Right lobe of liver (tissue), 6 donors: ENCODE measurements around the gene SAXO1. TPM values are rescaled to one million over a fixed set of nuclear protein-coding genes. Genes with fewer than 3 reads are reported as not detected.

Experiments used
- ATAC-seq, 4 donors: fragments of 200-7000 bp; cut with Tn5 transposase; one replicate each; pipeline ENCODE4 v1.9.1; 2020; ENCODE audit warnings: mild to moderate bottlenecking in 4 of 4, moderate library complexity in 4 of 4
- DNase-seq, 3 donors: peaks; one replicate each; pipeline ENCODE4 v3.0.0-alpha.2; 2020
- H3K27ac ChIP-seq, 3 donors: fragments of 200-600 bp; one replicate each; pipeline ENCODE4 v1.8.0; 2022
- H3K27me3 ChIP-seq, 2 donors: fragments of 200-600 bp; one replicate each; pipeline ENCODE4 v1.8.0; 2022
- H3K36me3 ChIP-seq, 4 donors: fragments of 200-600 bp; sonication (generic) in 1 of 4; one replicate each; pipeline versions ENCODE4 v1.5.1 to v1.8.0; 2017 to 2022; ENCODE audit warnings: control low read depth in 1 of 4
- H3K4me1 ChIP-seq, 4 donors: fragments of 200-600 bp; sonication (generic) in 1 of 4; one replicate each; pipeline versions ENCODE4 v1.5.1 to v1.8.0; 2017 to 2022; ENCODE audit warnings: control low read depth in 1 of 4
- H3K4me3 ChIP-seq, 3 donors: fragments of 200-600 bp; one replicate each; pipeline ENCODE4 v1.8.0; 2022
- H3K9me3 ChIP-seq, 4 donors: fragments of 200-600 bp; sonication (generic) in 1 of 4; one replicate each; pipeline versions ENCODE4 v1.5.1 to v1.8.0; 2017 to 2022; ENCODE audit warnings: control low read depth in 1 of 4
- CTCF ChIP-seq, 4 donors: fragments of 200-600 bp in 3 of 4; fragments of 450-650 bp in 1 of 4; IDR thresholded peaks; one replicate each; pipeline versions ENCODE4 v1.5.1 to v1.8.0; 2016 to 2022; ENCODE audit warnings: antibody characterized with exemption in 4 of 4, mild to moderate bottlenecking in 2 of 4
- POLR2A ChIP-seq: fragments of 450-650 bp; IDR thresholded peaks from one replicate; pipeline ENCODE4 v1.6.1; 2017; ENCODE audit warnings: antibody characterized with exemption, mild to moderate bottlenecking
- WGBS: methylation state at CpG from one replicate; pipeline ENCODE4 v1.1.6; 2018; ENCODE audit warnings: low coverage, low lambda C conversion rate; ENCODE audit not compliant: insufficient coverage; ENCODE audit errors: missing lambda C conversion rate; 5-methylcytosine and 5-hydroxymethylcytosine counted together
- intact Hi-C, 2 donors: fragments of 100-400 bp; cut with DNase I; formaldehyde crosslinking; loops; one replicate each; pipeline versions ENCODE4 v1.11.2 to v1.14.1; 2022
- total RNA-seq, 6 experiments: library from RNA; depleted of rRNA in 2 of 6; stranded (reverse); fragments of >200 nt in 2 of 6; fragmentation: NEBNext Ultra II Directional in 3 of 6; extraction: Animal tissue kit (Norgen Biotek cat#: 25700) in 3 of 6; gene quantifications; one replicate each; pipeline versions ENCODE4 v1.1.0 to v1.2.4, GENCODE V29; 2016 to 2023
- donor health status: DM: no; HTN: yes; CAD: no.
- donor health status: DM: no; HTN: no; CAD: no.
- donor health status: DM: no; HTN: no; CAD: no.
- donor health status: DM: no; HTN: yes; CAD: no.
- donor health status: DM: no; HTN: yes; CAD: no.

SAXO1 gene
- total RNA-seq, 6 experiments from 2014 or later = 0.15 TPM; not detected in 5

- whole genome bisulfite sequencing = 85% methylated on average over 1 of the region's 1 CpG
- no peaks in the 10 kb centered on the region for H3K4me1 ChIP-seq
- TF ChIP-seq POLR2A (no peak), CTCF (IDR thresholded peaks at IDR 0.05) (no peak)
- no peak overlapping the region for H3K4me3 ChIP-seq
- DNase-seq = no peak
- no peak for ATAC-seq
- no peaks in the 10 kb centered on the region for H3K9me3 ChIP-seq
- no peaks in the 10 kb centered on the region for H3K27me3 ChIP-seq
- intact Hi-C loops = no loop called here
- H3K36me3 ChIP-seq = no peaks in the 10 kb centered on the region
- H3K27ac ChIP-seq = no peak overlapping the region
Measured at GRCh38 chr9:18971909-18972308, 61.1 kb downstream of the SAXO1 start.

GRCh38 chr9:18971404-18971803 is 61.6 kb downstream of the SAXO1 start:
- 52% methylated on average over 2 of the region's 2 CpGs for WGBS
- ATAC-seq = no peak
- intact Hi-C loops = no loop called here

GRCh38 chr9:18970393-18970792 is 62.6 kb downstream of the SAXO1 start:
- no peak overlapping the region for H3K27ac ChIP-seq
- H3K9me3 ChIP-seq = no peaks in the 10 kb centered on the region
- DNase-seq = no peak
- H3K4me3 ChIP-seq = no peak overlapping the region
- no peak for TF ChIP-seq POLR2A
- TF ChIP-seq CTCF (IDR thresholded peaks at IDR 0.05) = no peak
- intact Hi-C loops = no loop called here
- WGBS = 68% methylated on average over 2 of the region's 2 CpGs
- H3K4me1 ChIP-seq = no peaks in the 10 kb centered on the region
- no peaks in the 10 kb centered on the region for H3K27me3 ChIP-seq
- no peaks in the 10 kb centered on the region for H3K36me3 ChIP-seq
- no peak for ATAC-seq

More at GRCh38 chr9:18971404-18971803, 61.6 kb downstream of the SAXO1 start:
- no peaks in the 10 kb centered on the region for H3K4me1 ChIP-seq
- TF ChIP-seq CTCF (IDR thresholded peaks at IDR 0.05) = no peak
- TF ChIP-seq POLR2A = no peak
- H3K4me3 ChIP-seq = no peak overlapping the region
- H3K9me3 ChIP-seq = no peaks in the 10 kb centered on the region
- no peaks in the 10 kb centered on the region for H3K36me3 ChIP-seq
- H3K27ac ChIP-seq = no peak overlapping the region
- H3K27me3 ChIP-seq = no peaks in the 10 kb centered on the region
- DNase-seq = no peak

GRCh38 chr9:18969128-18969527 is 63.9 kb downstream of the SAXO1 start:
- WGBS = 82% methylated on average over 3 of the region's 3 CpGs
- intact Hi-C loops = no loop called here
- Histone ChIP-seq H3K4me1 (no peaks in the 10 kb centered on the region), H3K4me3 (no peak overlapping the region), H3K27me3 (no peaks in the 10 kb centered on the region), H3K36me3 (no peaks in the 10 kb centered on the region), H3K9me3 (peaks cover 0 to 5% (median 0%) of the 10 kb centered on the region in 4 donors), H3K27ac (no peak overlapping the region)
- DNase-seq (no peak), ATAC-seq (no peak)
- TF ChIP-seq CTCF (IDR thresholded peaks at IDR 0.05) = no peak
- no peak for TF ChIP-seq POLR2A

GRCh38 chr9:18955626-18956025 is 77.4 kb downstream of the SAXO1 start:
- Histone ChIP-seq H3K27ac (no peak overlapping the region), H3K4me1 (no peaks in the 10 kb centered on the region), H3K27me3 (no peaks in the 10 kb centered on the region), H3K9me3 (no peaks in the 10 kb centered on the region), H3K4me3 (no peak overlapping the region), H3K36me3 (no peaks in the 10 kb centered on the region)
- TF ChIP-seq CTCF (IDR thresholded peaks at IDR 0.05) (no peak), POLR2A (no peak)
- intact Hi-C loops = no loop called here
- no peak for DNase-seq
- no peak for ATAC-seq
- WGBS = 57% methylated on average over 2 of the region's 2 CpGs
